ENCODE measurements around the gene TBX20. TPM values are rescaled to one million over a fixed set of nuclear protein-coding genes. Genes with fewer than 3 reads are reported as not detected.

TBX20 gene
- total RNA-seq, 1 experiment from 2014 or later, result not detected

- H3T11ph ChIP-seq (ENCODE audit: low read length), result no peak overlapping the region
- no peak overlapping the region for H4K8ac ChIP-seq (replicated peaks; ENCODE audit: insufficient read length, low read depth, low read length)
- no peaks in the 10 kb centered on the region for H3K79me2 ChIP-seq (ENCODE audit: insufficient read depth, low read length)
- no peak overlapping the region for H3K9ac ChIP-seq (ENCODE audit: extremely low read depth, insufficient read length, low read length)
- H3K4ac ChIP-seq (ENCODE audit: low read depth, low read length), result no peak overlapping the region
- no peak overlapping the region for H3K18ac ChIP-seq (ENCODE audit: insufficient read length, low read depth, low read length)
- H3K4me2 ChIP-seq (ENCODE audit: insufficient read depth, insufficient read length, low read length), result no peak overlapping the region
- no peak overlapping the region for H2BK15ac ChIP-seq (ENCODE audit: low read depth, low read length)
- H4K5ac ChIP-seq (ENCODE audit: insufficient read length, low read depth, low read length), result no peak overlapping the region
- no peak overlapping the region for H3K4me3 Mint-ChIP-seq
- no peak overlapping the region for H2BK12ac ChIP-seq (ENCODE audit: insufficient read length, low read depth, low read length)
- H3K23me2 ChIP-seq (ENCODE audit: insufficient read length, low read depth, low read length, poor library complexity, severe bottlenecking), result no peaks in the 10 kb centered on the region
- no peak overlapping the region for H3K27ac Mint-ChIP-seq
- no peak overlapping the region for H3K27ac ChIP-seq (ENCODE audit: insufficient read length, low read depth, low read length)
- no peak overlapping the region for H4K91ac ChIP-seq (ENCODE audit: insufficient read length, low read depth, low read length)
- H3K79me1 ChIP-seq (ENCODE audit: insufficient read depth, low read depth, low read length, poor library complexity, severe bottlenecking), result no peaks in the 10 kb centered on the region
- H3K27me3 ChIP-seq (ENCODE audit: insufficient read depth, low read length), result no peaks in the 10 kb centered on the region
- H3K4me1 ChIP-seq (ENCODE audit: insufficient read depth, low read length), result peaks cover 11% of the 10 kb centered on the region
- no peaks in the 10 kb centered on the region for H3K36me3 Mint-ChIP-seq (ENCODE audit: insufficient read depth in 1 of 3, low read depth in 3 of 3)
- no peak overlapping the region for H3K23ac ChIP-seq (ENCODE audit: insufficient read length, low read depth, low read length)
- peaks cover 40% of the 10 kb centered on the region for H3K27me3 Mint-ChIP-seq (ENCODE audit: low read depth)
- H2AK5ac ChIP-seq (ENCODE audit: insufficient read length, low read length), result no peak overlapping the region
- H2BK5ac ChIP-seq (ENCODE audit: insufficient read length, low read length), result no peak overlapping the region
- no peak for TF ChIP-seq CTCF (conservative IDR thresholded peaks at IDR 0.05)
- H3K14ac ChIP-seq (ENCODE audit: insufficient read depth, low read length), result no peak overlapping the region
- no peaks in the 10 kb centered on the region for H3K9me3 ChIP-seq (ENCODE audit: control insufficient read depth, low read depth, low read length)
- H3K4me1 Mint-ChIP-seq, result peaks cover 21 to 27% of the 10 kb centered on the region in 2 experiments
- WGBS (ENCODE audit: extremely low coverage, insufficient read length, low lambda C conversion rate), result no CpG with 5 or more reads among the region's 1 CpG
- no peak overlapping the region for H3K56ac ChIP-seq (ENCODE audit: insufficient read length, low read depth, low read length)
- H2BK120ac ChIP-seq (ENCODE audit: low read depth, low read length, poor library complexity, severe bottlenecking), result no peak overlapping the region
- H4K20me1 ChIP-seq (ENCODE audit: control insufficient read depth, insufficient read depth, insufficient read length), result no peaks in the 10 kb centered on the region
- DNase-seq, result no peak
- no peak overlapping the region for H2BK20ac ChIP-seq (ENCODE audit: low read depth, low read length, poor library complexity, severe bottlenecking)
- H2AFZ ChIP-seq (ENCODE audit: low read length), result no peak overlapping the region
- H3K9me3 Mint-ChIP-seq, result no peaks in the 10 kb centered on the region
Measured at GRCh38 chr7:35277359-35277758, 23.5 kb upstream of the TBX20 start.
